ENCODE measurements around the gene BSN.

BSN gene

GRCh38 chr3:49627634-49628033, 73.4 kb downstream of the BSN start:
- no peak for DNase-seq (ENCODE audit: low read depth, low spot score)

GRCh38 chr3:49628249-49628648, 74.0 kb downstream of the BSN start:
- no peak for DNase-seq (ENCODE audit: low read depth, low spot score)

- no peak for DNase-seq (ENCODE audit: low read depth, low spot score)
Observed at GRCh38 chr3:49629451-49629850, 75.2 kb downstream of the BSN start.

- no peak for DNase-seq (ENCODE audit: low read depth, low spot score)
Observed at GRCh38 chr3:49629866-49630265, 75.6 kb downstream of the BSN start.

GRCh38 chr3:49630784-49631183, 76.5 kb downstream of the BSN start:
- DNase-seq (ENCODE audit: low read depth, low spot score): no peak

GRCh38 chr3:49634736-49635135, 80.5 kb downstream of the BSN start:
- no peak for DNase-seq (ENCODE audit: low read depth, low spot score)

- DNase-seq (ENCODE audit: low read depth, low spot score): no peak
Observed at GRCh38 chr3:49636883-49637609, 82.8 kb downstream of the BSN start.

- no peak for DNase-seq (ENCODE audit: low read depth, low spot score)
Observed at GRCh38 chr3:49638445-49638844, 84.2 kb downstream of the BSN start.

- DNase-seq (ENCODE audit: low read depth, low spot score): no peak
Observed at GRCh38 chr3:49639551-49639950, 85.3 kb downstream of the BSN start.

- no peak for DNase-seq (ENCODE audit: low read depth, low spot score)
Observed at GRCh38 chr3:49641292-49641691, 87.0 kb downstream of the BSN start.

- no peak for DNase-seq (ENCODE audit: low read depth, low spot score)
Observed at GRCh38 chr3:49641921-49642707, 87.8 kb downstream of the BSN start.

GRCh38 chr3:49642708-49643145, 88.5 kb downstream of the BSN start:
- no peak for DNase-seq (ENCODE audit: low read depth, low spot score)

- DNase-seq (ENCODE audit: low read depth, low spot score): no peak
Observed at GRCh38 chr3:49644684-49645083, 90.4 kb downstream of the BSN start.

- no peak for DNase-seq (ENCODE audit: low read depth, low spot score)
Observed at GRCh38 chr3:49646236-49646635, 92.0 kb downstream of the BSN start.

- no peak for DNase-seq (ENCODE audit: low read depth, low spot score)
Observed at GRCh38 chr3:49647741-49648140, 93.5 kb downstream of the BSN start.

GRCh38 chr3:49648354-49649019, 94.2 kb downstream of the BSN start:
- no peak for DNase-seq (ENCODE audit: low read depth, low spot score)

GRCh38 chr3:49649576-49649975, 95.3 kb downstream of the BSN start:
- no peak for DNase-seq (ENCODE audit: low read depth, low spot score)

GRCh38 chr3:49650177-49650576, 95.9 kb downstream of the BSN start:
- no peak for DNase-seq (ENCODE audit: low read depth, low spot score)

- DNase-seq (ENCODE audit: low read depth, low spot score): no peak
Observed at GRCh38 chr3:49650637-49651036, 96.4 kb downstream of the BSN start.

GRCh38 chr3:49652218-49652902, 98.1 kb downstream of the BSN start:
- DNase-seq (ENCODE audit: low read depth, low spot score): no peak

- no peak for DNase-seq (ENCODE audit: low read depth, low spot score)
Observed at GRCh38 chr3:49652903-49653415, 98.7 kb downstream of the BSN start.

- DNase-seq (ENCODE audit: low read depth, low spot score): no peak
Observed at GRCh38 chr3:49653621-49654020, 99.3 kb downstream of the BSN start.
